K562 (cell line): ENCODE data around the gene NCOA3. TPM values are rescaled to one million over a fixed set of nuclear protein-coding genes. Genes with fewer than 3 reads are reported as not detected.

Source experiments
- ATAC-seq: fragments of 200-7000 bp; cut with Tn5 transposase; 3 replicates; pipeline ENCODE4 v1.9.1; 2020; ENCODE audit warnings: moderate library complexity
- BruUV-seq: library from RNA; stranded (reverse); fragments of 400-500 nt; replicated peaks from 2 replicates; lab custom pipeline; 2021; lab: Mats Ljungman, UMichigan
- CTCF ChIA-PET: fragments of 300-600 bp; formaldehyde crosslinking; extraction: SDS; loops from one replicate; lab custom pipeline; 2021; ENCODE audit warnings: low intra/inter-chr PET ratio; lab: Yijun Ruan, JAX
- POLR2A ChIA-PET: fragments of 300-600, 350-650 bp; sonication (Branson Sonifier 250); formaldehyde crosslinking; extraction: SDS; loops from one replicate; lab custom pipeline; 2021; ENCODE audit warnings: antibody characterized with exemption, inconsistent platforms; lab: Yijun Ruan, JAX
- DNase-seq, 4 experiments: peaks; one replicate each; pipeline versions ENCODE4 v3.0.0 to v3.0.0-alpha.2; 2011 to 2018; ENCODE audit warnings: low spot score in 3 of 4, mixed read lengths in 3 of 4; ENCODE audit errors: extremely low read depth in 1 of 4
- FAIRE-seq: peaks from 2 replicates; lab custom pipeline; 2011; peaks lifted over from hg19 to GRCh38; lab: Jason Lieb, UNC
- H2AFZ ChIP-seq: 2 replicates; pipeline ENCODE4 v1.6.0; 2011; ENCODE audit warnings: low read depth, low read length, control low read depth, inconsistent platforms
- H3K27ac ChIP-seq: fragments of 200-600 bp; 3 replicates; pipeline ENCODE4 v1.8.0; 2011; ENCODE audit warnings: low read depth, mild to moderate bottlenecking, control low read depth, inconsistent platforms, low read length, moderate library complexity, mixed read lengths; ENCODE audit errors: extremely low read depth
- H3K27me3 ChIP-seq, 2 experiments: fragments of 300-600 bp in 1 of 2; 2 replicates in 1 of 2; 3 replicates in 1 of 2; pipeline versions ENCODE4 v1.6.0 to v1.8.0; 2011; ENCODE audit warnings: inconsistent platforms in 2 of 2, low read length in 2 of 2, mild to moderate bottlenecking in 1 of 2, mixed read lengths in 1 of 2, moderate library complexity in 1 of 2; ENCODE audit not compliant: control insufficient read depth in 2 of 2, insufficient read depth in 2 of 2
- H3K36me3 ChIP-seq: fragments of 300-600 bp; 3 replicates; pipeline ENCODE4 v1.8.0; 2011; ENCODE audit warnings: mild to moderate bottlenecking, low read length, inconsistent platforms; ENCODE audit not compliant: control insufficient read depth, insufficient read depth
- H3K4me1 ChIP-seq, 2 experiments: fragments of 200-600 bp in 1 of 2; replicated peaks in 1 of 2; 2 replicates in 1 of 2; 3 replicates in 1 of 2; pipeline versions ENCODE4 v1.5.1 to v1.8.0; 2011; ENCODE audit warnings: inconsistent platforms in 2 of 2, low read length in 2 of 2, mild to moderate bottlenecking in 1 of 2, mixed read lengths in 1 of 2, moderate library complexity in 1 of 2; ENCODE audit not compliant: control insufficient read depth in 2 of 2, insufficient read depth in 2 of 2
- H3K4me2 ChIP-seq: 2 replicates; pipeline ENCODE4 v1.6.1; 2011; ENCODE audit warnings: low read length, control low read depth, inconsistent platforms, mixed read lengths; ENCODE audit not compliant: insufficient read depth
- H3K4me3 ChIP-seq: fragments of 200-600 bp; sonication (generic), shearing (Covaris generic); 2 replicates; pipeline ENCODE4 v1.5.1; 2016; ENCODE audit warnings: control low read depth, inconsistent platforms
- H3K79me2 ChIP-seq: fragments of 200-600 bp; 3 replicates; pipeline ENCODE4 v1.8.0; 2011; ENCODE audit warnings: low read length, inconsistent platforms; ENCODE audit not compliant: control insufficient read depth, insufficient read depth
- H3K9ac ChIP-seq, 2 experiments: 2 replicates each; pipeline versions ENCODE4 v1.6.0 to v1.6.1; 2011; ENCODE audit warnings: low read depth in 2 of 2, low read length in 2 of 2, control low read depth in 1 of 2, inconsistent platforms in 1 of 2, mild to moderate bottlenecking in 1 of 2, mixed read lengths in 1 of 2; ENCODE audit not compliant: insufficient read depth in 1 of 2
- H3K9me1 ChIP-seq: one replicate; pipeline ENCODE4 v1.6.0; 2011; ENCODE audit warnings: inconsistent platforms, mild to moderate bottlenecking, low read length, moderate library complexity; ENCODE audit not compliant: control insufficient read depth, insufficient read depth
- H3K9me3 ChIP-seq: replicated peaks from 2 replicates; pipeline ENCODE4 v1.5.1; 2011; ENCODE audit warnings: low read depth, low read length, inconsistent platforms; ENCODE audit not compliant: control insufficient read depth, insufficient read depth
- H4K20me1 ChIP-seq: replicated peaks from 2 replicates; pipeline ENCODE4 v1.6.1; 2011; ENCODE audit warnings: low read length, inconsistent platforms, mixed read lengths; ENCODE audit not compliant: control insufficient read depth, insufficient read depth
- ARID3B ChIP-seq: fragments of 250-450 bp; sonication (Bioruptor Pico); IDR thresholded peaks from 2 replicates; pipeline ENCODE4 v1.4.0; 2020; ENCODE audit warnings: borderline replicate concordance
- ARID4B ChIP-seq: sonication (generic); formaldehyde crosslinking; IDR thresholded peaks from 2 replicates; pipeline ENCODE4 v1.8.0; 2022; ENCODE audit warnings: mild to moderate bottlenecking, missing genetic modification reagents
- E2F6 ChIP-seq, 2 experiments: IDR thresholded peaks; 2 replicates each; pipeline ENCODE4 v1.6.1; 2011; ENCODE audit warnings: borderline replicate concordance in 1 of 2, control low read depth in 1 of 2, low read depth in 1 of 2, low read length in 1 of 2, mild to moderate bottlenecking in 1 of 2, mixed read lengths in 1 of 2, moderate library complexity in 1 of 2; ENCODE audit not compliant: insufficient read depth in 1 of 2, insufficient read length in 1 of 2, poor library complexity in 1 of 2, severe bottlenecking in 1 of 2; ENCODE audit errors: extremely low read depth in 1 of 2
- POLR2A ChIP-seq: fragments of 450-650 bp; conservative IDR thresholded peaks from 2 replicates; pipeline ENCODE4 v1.6.1; 2016
- SNRNP70 ChIP-seq: fragments of 200-400 bp; formaldehyde crosslinking; optimal IDR thresholded peaks from 2 replicates; pipeline ENCODE3; 2017; ENCODE audit warnings: low read depth, low read length
- TCF15 ChIP-seq: fragments of 250-450 bp; sonication (Bioruptor Pico); IDR thresholded peaks from 2 replicates; pipeline ENCODE4 v1.8.0; 2022; ENCODE audit warnings: moderate library complexity, mild to moderate bottlenecking, inconsistent platforms
- TSHZ1 ChIP-seq: fragments of 250-450 bp; sonication (Bioruptor Pico); IDR thresholded peaks from 2 replicates; pipeline ENCODE4 v1.4.0; 2020; ENCODE audit warnings: mild to moderate bottlenecking, moderate library complexity
- ZBTB26 ChIP-seq: fragments of 450-650 bp; formaldehyde crosslinking; IDR thresholded peaks from 2 replicates; pipeline ENCODE4 v1.4.0; 2022; ENCODE audit warnings: missing genetic modification characterization
- ZEB2 ChIP-seq: fragments of 450-650 bp; IDR thresholded peaks from 2 replicates; pipeline ENCODE4 v1.6.1; 2016
- ZNF316 ChIP-seq: fragments of 450-650 bp; IDR thresholded peaks from 2 replicates; pipeline ENCODE4 v1.6.1; 2016
- WGBS: fragments of 100-300 bp; shearing (Covaris generic); methylation state at CpG from one replicate; pipeline ENCODE4 v1.1.6; 2016; ENCODE audit warnings: low coverage, mixed read lengths; ENCODE audit not compliant: insufficient coverage; ENCODE audit errors: missing lambda C conversion rate; 5-methylcytosine and 5-hydroxymethylcytosine counted together
- in situ Hi-C: fragments of 300-500 bp; cut with MboI; formaldehyde crosslinking; loops from 4 replicates; pipeline ENCODE4 v1.15.0; 2018; ENCODE audit warnings: inconsistent platforms, mixed read lengths
- intact Hi-C: fragments of 100-400 bp; cut with micrococcal nuclease; formaldehyde crosslinking; loops from 2 replicates; pipeline ENCODE4 v1.14.2; 2022
- polyA plus RNA-seq, 8 experiments: library from polyadenylated mRNA; depleted of rRNA in 4 of 8; stranded (reverse) in 5 of 8; unstranded in 3 of 8; fragments of >200 nt; fragmentation: Nextera tagmentation in 2 of 8; fragmentation: Illumina TruSeq in 1 of 8; extraction: Ambion mirVana in 2 of 8; extraction: Trizol in 1 of 8; gene quantifications; 2 replicates each; pipeline versions ENCODE4 v1.2.1 to v1.2.3, GENCODE V29; 2011 to 2014; ENCODE audit warnings: inconsistent platforms in 1 of 8, missing spikeins in 1 of 8
- total RNA-seq, 7 experiments: library from RNA; depleted of rRNA in 6 of 7; stranded (reverse); fragments of >200 nt in 6 of 7; fragmentation: Illumina TruSeq in 2 of 7; extraction: Trizol in 2 of 7; gene quantifications; 2 replicates each; pipeline versions ENCODE4 v1.2.1 to v1.2.3, GENCODE V29; 2011 to 2021; ENCODE audit warnings: low replicate concordance in 1 of 7

Gene NCOA3
- total and polyA plus RNA-seq, 9 of the 15 experiments (the other 6 are each of a cell fraction or from before 2014, with no cell fraction given): 3.2 to 24.3 (median 14.4) TPM

GRCh38 chr20:47642624-47643023 lies 140.9 kb downstream of the NCOA3 start:
- Histone ChIP-seq H4K20me1 (no peaks in the 10 kb centered on the region; the same call in 1 of the 2 replicates), H3K9me1 (no peaks in the 10 kb centered on the region), H3K4me3 (no peak overlapping the region), H2AFZ (no peak overlapping the region), H3K79me2 (no peaks in the 10 kb centered on the region), H3K27me3 (no peaks in the 10 kb centered on the region), H3K4me2 (no peak overlapping the region), H3K9me3 (no peaks in the 10 kb centered on the region), H3K4me1 (no peaks in the 10 kb centered on the region), H3K27ac (no peak overlapping the region), H3K36me3 (peaks cover 66% of the 10 kb centered on the region), H3K9ac (no peak overlapping the region)
- POLR2A ChIA-PET: no interaction called here
- FAIRE-seq (no peak), DNase-seq (no peak), ATAC-seq (no peak)
- no TSS peak for BruUV-seq
- WGBS: 93% methylated on average over 4 of the region's 4 CpGs
- in situ Hi-C loops: no loop called here
- CTCF ChIA-PET: no interaction called here
- intact Hi-C loops: no loop called here
- TF ChIP-seq TSHZ1 (CRISPR knock-in tag) (no peak), ARID3B (no peak), ARID4B (no peak), SNRNP70 (no peak), ZBTB26 (CRISPR knock-in tag) (no peak), ZNF316 (no peak), ZEB2 (no peak), E2F6 (IDR thresholded peaks at IDR 0.05; ENCODE audit: borderline replicate concordance in 1 of 2, extremely low read depth in 1 of 2, insufficient read depth in 1 of 2, insufficient read length in 1 of 2, low read depth in 1 of 2, low read length in 1 of 2, poor library complexity in 1 of 2, severe bottlenecking in 1 of 2) (no peak), POLR2A (no peak), TCF15 (no peak)
